GM19193 (cell line): ENCODE data around the gene RNF180.

ENCODE experiments used
- POLR2A ChIP-seq: IDR thresholded peaks from 4 replicates; pipeline ENCODE4 v1.6.1; 2011; ENCODE audit not compliant: insufficient read depth, insufficient read length; ENCODE audit errors: extremely low read depth

Gene RNF180

DNA sequence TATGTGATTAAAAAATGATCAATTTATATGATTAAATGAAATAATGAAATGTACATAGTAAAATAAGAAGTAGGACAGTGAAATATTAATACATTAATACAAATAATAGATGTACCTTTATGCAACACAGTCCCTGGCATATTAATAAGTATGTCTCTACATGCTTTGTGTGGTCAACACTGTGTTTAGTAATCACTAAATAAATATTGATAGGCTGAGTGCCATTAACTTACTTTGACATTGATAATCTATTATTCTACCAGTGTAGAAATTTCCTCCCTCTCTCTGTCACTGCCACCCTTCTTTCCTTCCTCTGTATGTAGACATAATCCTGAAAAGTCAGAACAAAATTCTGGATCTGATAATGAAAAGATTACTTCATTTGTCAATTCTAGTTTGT lies 43.7 kb downstream of the RNF180 start:
- TF ChIP-seq POLR2A, result no peak

DNA sequence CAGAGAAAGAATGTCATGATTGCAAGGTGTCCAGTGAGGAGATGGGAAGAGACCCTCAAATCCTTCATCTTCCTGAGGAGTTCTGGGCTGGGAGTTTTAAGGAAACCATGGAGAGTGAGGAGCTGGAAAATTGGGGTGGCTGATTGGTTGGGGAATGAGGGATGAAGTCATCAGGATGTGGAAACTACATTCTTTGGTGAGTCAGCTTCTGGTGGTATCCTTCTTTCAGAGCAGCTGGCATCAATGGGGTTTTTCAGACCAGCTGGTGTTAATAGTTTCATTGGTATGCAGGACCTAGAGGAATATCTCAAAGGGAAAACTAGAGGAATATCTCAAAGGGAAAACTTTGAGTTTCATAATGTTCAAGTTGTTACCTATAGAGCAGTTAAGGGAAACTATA lies 45.2 kb downstream of the RNF180 start:
- no peak for TF ChIP-seq POLR2A

DNA sequence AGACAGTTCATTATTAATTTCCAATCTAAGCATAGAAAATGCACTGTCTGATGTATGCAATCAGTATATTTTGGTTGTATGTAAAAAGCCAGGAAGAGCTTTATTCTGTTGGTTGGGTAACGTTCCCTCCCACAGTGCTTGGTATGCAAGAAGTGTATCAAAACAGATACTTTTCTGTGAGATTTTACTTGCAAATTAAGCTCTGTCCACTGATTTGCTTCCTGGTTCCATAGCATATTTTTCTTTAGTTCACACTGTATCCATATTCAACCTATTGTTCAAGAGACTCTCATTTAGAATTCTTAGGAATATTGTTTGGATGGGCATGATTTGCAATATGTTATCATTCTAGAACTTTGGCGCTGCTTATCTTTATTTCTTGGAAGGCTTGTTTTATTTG lies 47.4 kb downstream of the RNF180 start:
- TF ChIP-seq POLR2A, result no peak

DNA sequence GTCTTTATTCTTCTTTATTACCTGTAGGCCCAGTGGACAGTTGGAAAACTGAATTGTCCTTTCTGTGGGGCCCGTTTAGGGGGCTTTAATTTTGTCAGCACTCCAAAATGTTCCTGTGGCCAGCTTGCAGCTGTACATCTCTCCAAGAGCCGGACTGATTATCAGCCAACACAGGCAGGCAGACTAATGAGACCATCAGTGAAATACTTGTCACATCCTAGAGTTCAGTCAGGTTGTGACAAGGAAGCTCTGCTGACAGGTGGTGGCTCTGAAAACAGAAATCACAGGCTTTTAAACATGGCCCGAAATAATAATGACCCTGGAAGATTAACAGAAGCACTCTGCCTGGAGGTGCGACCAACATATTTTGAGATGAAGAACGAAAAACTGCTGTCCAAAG lies 47.9 kb downstream of the RNF180 start:
- TF ChIP-seq POLR2A, result no peak

DNA sequence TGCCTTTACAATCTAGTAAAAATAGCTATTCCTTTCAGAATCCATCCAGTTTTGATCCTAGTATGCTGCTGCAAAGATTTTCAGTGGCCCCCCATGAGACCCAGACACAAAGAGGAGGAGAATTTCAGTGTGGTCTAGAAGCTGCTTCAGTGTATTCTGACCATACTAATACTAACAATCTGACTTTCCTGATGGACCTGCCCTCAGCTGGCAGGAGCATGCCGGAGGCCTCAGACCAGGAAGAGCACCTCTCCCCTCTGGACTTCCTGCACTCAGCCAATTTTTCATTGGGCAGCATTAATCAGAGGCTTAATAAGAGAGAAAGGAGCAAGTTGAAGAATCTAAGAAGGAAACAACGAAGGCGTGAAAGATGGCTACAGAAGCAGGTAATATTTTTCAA lies 48.5 kb downstream of the RNF180 start:
- TF ChIP-seq POLR2A, result no peak

DNA sequence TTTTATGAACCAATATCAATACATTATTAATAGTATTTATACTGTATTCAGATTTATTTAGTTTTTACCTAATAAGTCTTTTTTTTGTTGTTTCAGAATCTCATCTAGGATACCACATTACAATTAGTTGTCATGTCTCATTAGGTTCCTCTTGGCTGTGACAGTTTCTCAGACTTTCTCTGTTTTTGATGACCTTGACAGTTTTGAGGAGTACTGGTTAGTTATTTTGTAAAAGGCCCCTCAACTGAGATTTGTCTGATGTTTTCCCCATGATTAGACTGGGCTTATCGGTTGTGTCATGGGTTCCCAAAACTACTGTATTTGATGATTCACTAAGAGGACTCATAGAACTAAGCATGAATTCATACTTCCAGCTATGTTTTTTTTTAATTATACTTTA lies 56.3 kb downstream of the RNF180 start:
- TF ChIP-seq POLR2A, result no peak

DNA sequence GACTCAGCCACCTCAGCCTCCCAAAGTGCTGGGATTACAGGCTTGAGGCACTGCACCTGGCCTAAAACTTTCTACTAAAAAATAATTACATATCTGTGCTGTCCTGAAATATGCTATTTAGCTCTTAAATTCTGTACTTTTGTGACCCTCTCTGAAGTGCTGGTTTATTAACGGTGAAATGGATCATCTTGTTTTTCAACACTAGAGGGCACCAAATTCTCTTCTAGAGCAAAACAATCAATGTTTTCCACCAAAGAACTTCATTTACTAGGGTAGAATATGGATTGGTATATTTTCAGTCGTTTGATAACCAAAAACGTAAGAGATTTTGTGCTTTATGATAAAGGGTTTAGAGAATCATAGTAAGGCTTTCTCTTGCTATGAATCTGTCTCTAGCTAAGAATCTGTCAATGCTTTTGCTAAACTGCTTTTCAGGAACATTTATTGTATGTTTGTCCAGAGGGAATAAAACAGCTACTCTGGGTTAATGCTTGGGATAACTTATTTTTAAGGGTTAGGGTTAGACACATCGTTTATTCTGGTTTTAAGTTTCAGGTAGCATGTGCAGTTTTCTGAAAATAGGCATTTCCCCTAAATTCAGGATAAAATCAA lies 63.6 kb downstream of the RNF180 start:
- TF ChIP-seq POLR2A, result no peak

DNA sequence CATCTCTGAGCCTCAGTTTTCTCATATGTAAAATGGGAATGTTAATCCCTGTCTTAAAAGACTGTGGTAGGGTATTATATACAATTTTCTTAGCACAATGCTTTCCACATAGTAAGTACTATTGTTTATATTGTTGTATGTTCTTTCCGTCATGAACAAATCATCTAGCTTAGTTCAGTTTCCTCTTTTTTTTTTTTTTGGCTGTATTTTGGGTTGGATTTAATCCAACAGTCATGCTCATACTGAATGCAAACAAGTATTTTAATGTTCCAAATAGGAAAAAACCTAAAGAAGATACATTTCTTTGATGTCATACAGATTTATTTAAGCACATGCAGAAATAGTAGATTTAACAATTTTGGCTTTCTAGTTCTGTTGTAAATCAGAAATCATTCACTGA lies 95.1 kb downstream of the RNF180 start:
- no peak for TF ChIP-seq POLR2A

DNA sequence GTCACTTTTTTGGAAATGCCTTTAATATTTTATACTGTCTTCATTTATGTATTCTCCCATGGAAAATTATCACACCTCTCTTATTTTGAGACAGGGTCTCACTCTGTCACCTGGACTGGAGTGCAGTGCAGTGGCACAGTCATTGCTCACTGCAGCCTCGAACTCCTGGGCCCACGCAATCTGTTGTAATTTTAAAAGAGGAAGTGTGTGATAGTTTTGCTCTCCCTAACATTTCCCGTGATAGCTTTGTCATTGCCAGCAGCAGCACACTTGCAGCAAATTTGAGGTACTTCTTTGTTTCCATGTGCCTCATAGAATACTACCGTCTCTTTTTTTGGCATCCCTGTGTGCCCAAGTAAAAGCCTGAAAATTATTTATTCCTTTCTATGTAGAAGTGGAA lies 103.5 kb downstream of the RNF180 start:
- TF ChIP-seq POLR2A, result no peak

DNA sequence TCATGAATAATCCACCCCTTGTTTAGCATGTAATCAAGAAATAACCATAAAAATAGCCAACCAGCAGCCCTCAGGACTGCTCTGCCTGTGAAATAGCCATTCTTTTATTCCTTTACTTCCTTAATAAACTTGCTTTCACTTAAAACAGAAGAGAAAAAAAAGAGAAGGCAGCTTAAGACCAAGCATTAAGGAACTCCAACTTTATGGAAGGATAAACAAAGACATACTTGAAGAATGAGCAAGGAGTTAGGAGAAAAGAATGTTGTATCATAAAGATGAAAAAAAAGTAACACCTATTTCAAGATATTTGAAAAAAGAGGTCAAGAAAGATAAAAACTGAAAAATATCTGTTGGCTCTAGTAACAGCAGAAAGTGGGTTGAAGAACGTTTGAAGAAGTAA lies 107.6 kb downstream of the RNF180 start:
- TF ChIP-seq POLR2A, result no peak

DNA sequence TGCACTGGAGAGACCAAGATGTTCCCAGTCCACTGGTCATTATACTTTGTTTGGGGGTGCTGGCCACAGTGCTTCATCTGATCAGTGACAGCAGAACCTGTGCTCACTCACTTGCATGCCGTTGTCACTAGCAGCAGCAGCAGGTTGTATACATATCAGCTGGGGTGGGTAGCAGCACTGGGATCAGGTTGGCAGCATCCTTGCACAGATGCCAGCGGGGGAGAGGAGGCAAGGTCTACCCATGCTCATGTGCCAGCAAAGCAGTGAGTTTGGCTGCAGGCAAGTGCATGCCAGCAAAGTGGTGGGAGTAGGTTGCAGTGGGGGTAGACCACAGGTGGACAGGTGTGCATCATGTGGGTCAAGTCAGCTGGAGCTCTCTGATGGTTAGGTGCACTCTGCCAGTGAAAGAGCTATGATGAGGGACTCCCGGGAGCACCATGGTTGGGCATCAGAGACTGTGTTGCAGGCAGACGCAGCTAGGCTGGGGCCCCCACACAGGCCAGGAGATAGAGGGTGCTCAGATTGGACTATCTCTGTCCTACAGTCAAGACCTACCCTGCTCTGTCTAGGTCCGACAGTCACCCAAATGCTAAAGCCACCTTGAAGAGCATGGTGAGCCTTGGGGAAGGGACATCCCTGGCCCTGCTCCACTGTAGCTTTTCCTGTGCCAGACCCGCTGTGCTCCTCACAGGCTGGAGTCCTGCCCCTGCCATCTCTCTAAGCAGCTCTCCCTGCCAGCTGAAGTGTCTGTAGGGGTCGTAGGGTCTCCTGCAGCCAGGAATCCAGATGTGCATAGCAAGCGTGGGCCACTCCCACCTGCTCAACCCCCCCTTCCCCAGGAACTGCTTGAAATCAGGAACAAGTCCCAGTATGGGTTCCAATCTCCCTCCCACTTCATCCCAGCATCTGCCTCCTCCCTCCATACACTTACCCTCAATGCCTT lies 119.8 kb downstream of the RNF180 start:
- TF ChIP-seq POLR2A, result no peak

DNA sequence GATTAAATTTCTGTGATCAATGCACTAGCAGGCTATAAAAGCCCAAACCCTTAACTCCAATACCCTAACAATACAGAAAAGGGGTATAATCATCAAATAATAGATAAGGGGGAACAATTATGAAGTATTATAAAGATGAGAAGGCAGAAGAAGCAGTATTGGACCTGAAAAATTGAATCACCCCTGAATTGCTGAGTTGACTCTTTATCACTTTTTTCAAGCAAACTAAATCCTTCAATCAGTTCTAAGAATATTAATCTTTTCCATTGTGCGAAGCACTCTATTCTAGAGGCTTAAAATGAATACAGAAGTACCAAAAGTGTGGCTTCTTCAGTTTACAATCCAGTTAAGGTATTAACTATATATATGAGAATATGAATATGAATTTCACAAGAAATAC lies 120.7 kb downstream of the RNF180 start:
- no peak for TF ChIP-seq POLR2A

DNA sequence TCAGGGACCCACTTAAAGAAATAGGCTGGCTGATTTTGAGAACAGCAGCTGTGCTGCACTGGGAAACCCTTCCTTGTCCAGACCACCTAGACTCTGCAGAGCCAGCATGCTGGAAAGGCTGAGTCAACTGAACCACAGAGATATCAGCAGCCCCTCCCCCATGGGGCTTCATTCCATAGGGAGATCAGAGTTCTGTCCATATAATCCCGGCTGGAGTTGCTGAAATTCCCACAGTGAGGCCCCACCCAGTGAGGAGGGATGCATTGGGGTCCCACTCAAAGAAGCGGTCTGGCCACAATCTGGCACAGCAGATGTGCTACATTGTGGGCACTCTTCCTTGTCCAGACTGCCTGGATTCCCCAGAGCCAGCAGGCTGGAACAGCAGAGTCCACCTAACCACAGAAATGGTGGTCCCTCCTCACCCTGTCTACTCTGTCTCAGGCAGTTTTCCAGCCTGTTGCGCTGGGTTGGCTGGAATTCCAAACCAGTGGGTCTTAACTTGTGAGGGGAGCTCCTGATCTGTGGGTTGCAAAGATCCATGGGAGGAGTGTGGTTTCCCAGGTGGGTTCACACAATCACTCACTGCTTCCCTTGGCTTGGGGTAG lies 127.1 kb downstream of the RNF180 start:
- TF ChIP-seq POLR2A, result no peak

DNA sequence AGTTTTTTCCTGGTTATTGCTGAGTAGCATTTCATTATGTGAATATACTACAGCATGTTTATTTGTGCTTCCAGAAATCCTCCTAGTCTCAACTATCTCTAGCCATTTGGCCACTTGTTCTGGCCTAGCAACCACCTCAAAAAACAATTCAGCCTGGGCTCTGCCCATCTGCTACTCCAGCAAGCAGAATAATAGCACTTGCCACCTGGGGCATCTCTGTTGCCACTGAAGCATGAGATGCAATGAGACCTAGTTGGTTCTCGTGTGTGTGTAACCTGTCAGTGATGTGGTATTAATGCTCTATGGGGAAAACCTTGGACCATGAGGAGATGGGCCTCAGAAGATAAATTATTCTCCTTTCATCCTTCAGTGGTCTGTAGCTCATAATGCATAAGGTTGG lies 129.5 kb downstream of the RNF180 start:
- no peak for TF ChIP-seq POLR2A

DNA sequence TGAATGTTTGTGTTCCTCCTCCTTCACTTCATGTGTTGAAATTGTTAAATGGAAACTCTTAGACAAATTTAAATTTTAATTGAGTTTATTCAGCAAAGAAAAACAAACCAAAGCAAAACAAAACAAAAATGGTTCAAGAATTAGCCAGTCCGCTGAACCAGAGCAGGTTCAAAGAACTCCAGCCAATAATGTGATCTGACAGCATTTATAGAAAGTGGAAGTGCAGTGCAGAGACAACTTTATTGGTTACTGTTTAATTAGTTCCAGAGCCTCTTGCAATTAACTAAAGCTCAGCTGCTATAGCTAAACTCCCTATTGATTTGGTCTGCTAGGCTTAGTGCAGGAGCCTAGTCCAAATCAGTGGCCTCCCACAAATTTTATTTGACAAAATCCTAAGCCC lies 132.9 kb downstream of the RNF180 start:
- no peak for TF ChIP-seq POLR2A

DNA sequence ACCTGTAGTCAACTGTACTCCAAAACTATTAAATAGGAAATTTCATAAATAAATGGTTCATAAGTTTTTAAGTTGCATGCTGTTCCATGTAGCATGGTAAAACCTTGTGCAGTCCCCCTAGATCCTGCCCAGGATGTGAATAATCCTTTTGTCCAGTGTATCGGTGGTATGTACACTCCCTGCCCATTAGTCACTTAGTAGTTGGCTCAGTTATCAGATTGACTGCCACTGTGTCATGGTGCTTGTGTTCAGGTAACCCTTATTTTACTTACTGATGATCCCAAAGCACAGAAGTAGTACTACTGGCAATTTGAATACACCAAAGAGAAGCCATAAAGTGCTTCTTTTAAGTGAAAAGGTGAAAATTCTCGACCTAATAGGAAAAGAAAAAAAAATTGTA lies 134.2 kb downstream of the RNF180 start:
- no peak for TF ChIP-seq POLR2A
